Parathyroid adenoma (tissue), 2 donors: Measurements from ENCODE around the gene CATSPER3.

ENCODE experiments used
- H2AFZ ChIP-seq: fragments of 300-600 bp; sonication (generic); one replicate; pipeline ENCODE4 v1.7.0; 2017; ENCODE audit warnings: antibody characterized with exemption, mild to moderate bottlenecking
- H3K27ac ChIP-seq: fragments of 300-600 bp; sonication (generic); one replicate; pipeline ENCODE4 v1.7.0; 2017
- H3K27me3 ChIP-seq: fragments of 300-600 bp; sonication (generic); one replicate; pipeline ENCODE4 v1.7.0; 2017; ENCODE audit warnings: low read length; ENCODE audit not compliant: control insufficient read depth, insufficient read depth
- H3K36me3 ChIP-seq: fragments of 300-600 bp; sonication (generic); one replicate; pipeline ENCODE4 v1.7.0; 2017; ENCODE audit warnings: low read length; ENCODE audit not compliant: control insufficient read depth, insufficient read depth
- H3K4me1 ChIP-seq: fragments of 300-600 bp; sonication (generic); one replicate; pipeline ENCODE4 v1.7.0; 2017; ENCODE audit warnings: control low read depth
- H3K4me2 ChIP-seq: fragments of 300-600 bp; sonication (generic); one replicate; pipeline ENCODE4 v1.7.0; 2017; ENCODE audit warnings: low read length
- H3K4me3 ChIP-seq: fragments of 300-600 bp; sonication (generic); one replicate; pipeline ENCODE4 v1.7.0; 2017; ENCODE audit warnings: low read depth, low read length
- H3K79me2 ChIP-seq: fragments of 300-600 bp; sonication (generic); one replicate; pipeline ENCODE4 v1.7.0; 2017; ENCODE audit warnings: control low read depth
- H3K9ac ChIP-seq: fragments of 300-600 bp; sonication (generic); one replicate; pipeline ENCODE4 v1.7.0; 2017; ENCODE audit warnings: mild to moderate bottlenecking
- H3K9me3 ChIP-seq: fragments of 300-600 bp; sonication (generic); one replicate; pipeline ENCODE4 v1.7.0; 2017; ENCODE audit warnings: low read length; ENCODE audit not compliant: control insufficient read depth
- TF ChIP-seq, protein P1 (sequence below): fragments of 300-600 bp; sonication (generic); IDR thresholded peaks from one replicate; pipeline ENCODE4 v1.7.0; 2017; ENCODE audit warnings: antibody characterized with exemption, mild to moderate bottlenecking
- donor health status: primary hyperparathyroidism.

CATSPER3 gene

DNA sequence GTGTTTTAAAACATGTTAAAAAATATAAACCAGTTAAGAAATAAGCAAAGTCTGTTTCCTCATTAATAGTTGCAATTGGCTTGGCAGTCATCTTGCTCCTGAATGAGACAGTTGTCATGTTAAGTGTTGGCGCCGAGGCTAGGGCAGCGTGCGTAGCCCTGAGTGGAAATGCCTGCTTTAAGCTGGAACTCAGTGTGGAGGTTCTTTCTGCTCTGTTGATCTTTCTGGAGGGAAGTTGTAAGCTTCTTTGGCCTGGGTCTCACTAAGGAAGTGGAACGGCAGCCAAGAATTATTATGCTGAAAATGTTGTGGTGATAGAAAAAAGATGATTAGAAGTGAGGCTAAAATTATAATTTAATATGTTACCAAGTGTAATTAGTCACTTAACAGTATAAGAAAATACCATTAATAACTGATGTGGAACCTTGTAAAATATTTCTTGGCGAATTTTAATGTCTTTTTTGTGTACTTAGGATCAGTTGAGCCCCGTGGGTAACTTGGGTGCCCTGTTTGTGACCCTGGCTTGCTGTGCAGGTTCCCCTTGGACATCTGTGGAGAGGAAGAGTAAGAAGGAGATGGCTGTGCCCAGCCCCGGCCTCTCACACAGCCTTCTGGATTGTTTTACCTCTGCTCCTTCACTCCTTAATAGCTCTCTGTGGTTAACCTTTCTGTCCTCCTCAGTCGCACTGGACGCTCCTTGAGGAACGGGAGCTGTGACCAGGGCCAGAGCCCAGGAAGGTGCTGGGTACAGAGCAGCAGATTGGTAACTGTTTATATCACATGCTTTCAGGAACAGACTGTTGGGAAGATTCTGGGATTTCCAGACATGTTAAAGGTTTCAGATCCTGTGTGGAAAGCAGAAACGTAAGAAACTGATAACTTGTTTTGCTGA is 31.8 kb upstream of the CATSPER3 start:
- H3K27ac ChIP-seq = no peak overlapping the region
- H3K36me3 ChIP-seq = no peaks in the 10 kb centered on the region
- H3K4me1 ChIP-seq = no peaks in the 10 kb centered on the region

DNA sequence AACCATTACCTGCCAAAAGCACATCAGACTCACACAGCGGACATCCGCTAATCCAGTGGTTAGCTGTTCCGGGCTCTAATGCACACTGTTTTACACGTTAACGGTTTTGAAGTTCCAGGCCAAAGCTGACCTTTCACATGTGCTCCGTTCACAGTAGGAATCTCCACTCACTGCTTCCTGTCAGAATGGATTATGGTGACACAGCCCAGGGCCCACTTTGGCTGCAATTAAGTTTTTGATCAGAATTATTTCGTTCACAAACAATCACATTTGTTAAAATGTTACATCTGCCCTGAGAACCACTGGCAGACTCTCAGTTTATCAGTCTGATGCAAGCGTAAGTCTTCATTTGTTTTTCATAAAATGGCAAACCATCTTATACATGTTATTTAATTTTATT is 30.2 kb upstream of the CATSPER3 start:
- H3K27ac ChIP-seq = no peak overlapping the region
- H3K79me2 ChIP-seq = no peaks in the 10 kb centered on the region
- H3K9me3 ChIP-seq = no peaks in the 10 kb centered on the region
- H3K4me3 ChIP-seq = no peak overlapping the region
- no peaks in the 10 kb centered on the region for H3K27me3 ChIP-seq
- no peaks in the 10 kb centered on the region for H3K36me3 ChIP-seq
- TF ChIP-seq, protein P1, sequence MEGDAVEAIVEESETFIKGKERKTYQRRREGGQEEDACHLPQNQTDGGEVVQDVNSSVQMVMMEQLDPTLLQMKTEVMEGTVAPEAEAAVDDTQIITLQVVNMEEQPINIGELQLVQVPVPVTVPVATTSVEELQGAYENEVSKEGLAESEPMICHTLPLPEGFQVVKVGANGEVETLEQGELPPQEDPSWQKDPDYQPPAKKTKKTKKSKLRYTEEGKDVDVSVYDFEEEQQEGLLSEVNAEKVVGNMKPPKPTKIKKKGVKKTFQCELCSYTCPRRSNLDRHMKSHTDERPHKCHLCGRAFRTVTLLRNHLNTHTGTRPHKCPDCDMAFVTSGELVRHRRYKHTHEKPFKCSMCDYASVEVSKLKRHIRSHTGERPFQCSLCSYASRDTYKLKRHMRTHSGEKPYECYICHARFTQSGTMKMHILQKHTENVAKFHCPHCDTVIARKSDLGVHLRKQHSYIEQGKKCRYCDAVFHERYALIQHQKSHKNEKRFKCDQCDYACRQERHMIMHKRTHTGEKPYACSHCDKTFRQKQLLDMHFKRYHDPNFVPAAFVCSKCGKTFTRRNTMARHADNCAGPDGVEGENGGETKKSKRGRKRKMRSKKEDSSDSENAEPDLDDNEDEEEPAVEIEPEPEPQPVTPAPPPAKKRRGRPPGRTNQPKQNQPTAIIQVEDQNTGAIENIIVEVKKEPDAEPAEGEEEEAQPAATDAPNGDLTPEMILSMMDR = no peak
- H3K4me1 ChIP-seq = no peaks in the 10 kb centered on the region
- no peak overlapping the region for H2AFZ ChIP-seq
- H3K4me2 ChIP-seq = no peak overlapping the region
- H3K9ac ChIP-seq = no peak overlapping the region

More for the DNA sequence above, 31.8 kb upstream of the CATSPER3 start:
- Histone ChIP-seq H3K4me2 (no peak overlapping the region), H3K9ac (no peak overlapping the region), H3K27me3 (no peaks in the 10 kb centered on the region), H3K79me2 (no peaks in the 10 kb centered on the region), H3K9me3 (no peaks in the 10 kb centered on the region), H2AFZ (no peak overlapping the region), H3K4me3 (no peak overlapping the region)
- TF ChIP-seq, protein P1 = no peak

DNA sequence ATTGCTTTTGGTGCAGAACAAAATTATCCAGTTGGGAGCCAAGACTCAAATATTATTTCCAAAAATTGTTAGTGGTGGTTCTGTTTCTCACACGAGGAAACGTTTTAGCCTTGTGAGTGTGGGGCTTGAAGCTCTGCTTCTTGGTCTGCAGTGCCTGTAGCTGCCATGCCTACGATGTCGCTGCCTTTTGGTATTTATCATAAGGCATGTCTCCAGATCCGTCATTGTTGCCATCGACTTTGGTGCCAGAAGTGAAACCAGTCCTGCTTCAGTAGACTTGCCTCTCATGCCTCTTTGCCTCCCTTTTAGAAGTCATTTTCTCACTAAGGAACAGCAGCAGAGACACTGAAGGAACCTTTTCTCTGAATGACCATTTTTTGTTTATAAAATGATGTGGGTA is 29.7 kb upstream of the CATSPER3 start:
- Histone ChIP-seq H3K9me3 (no peaks in the 10 kb centered on the region), H3K27ac (no peak overlapping the region)
- TF ChIP-seq, protein P1 = no peak

DNA sequence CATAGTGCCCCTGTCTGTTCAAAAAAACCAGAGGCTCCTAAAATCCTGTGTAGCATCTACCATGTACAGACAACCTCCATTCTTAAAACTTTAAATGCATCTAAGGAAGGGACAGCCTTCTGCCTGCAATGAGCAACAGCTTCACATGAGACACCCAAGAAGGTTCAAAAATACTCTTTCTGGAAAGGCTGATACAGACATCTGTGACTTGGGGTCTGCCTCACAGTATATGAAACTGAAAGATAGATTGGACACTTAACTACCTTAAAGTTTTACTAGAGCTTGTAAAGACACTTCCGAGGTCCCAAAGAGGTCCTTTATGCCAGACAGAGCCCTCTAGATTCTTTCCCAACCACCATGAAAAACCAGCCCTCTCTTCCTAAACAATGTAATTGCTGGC is 28.2 kb upstream of the CATSPER3 start:
- no peaks in the 10 kb centered on the region for H3K36me3 ChIP-seq
- no peak overlapping the region for H3K4me3 ChIP-seq
- peaks cover 9% of the 10 kb centered on the region for H3K4me1 ChIP-seq
- H3K4me2 ChIP-seq = no peak overlapping the region
- H3K27ac ChIP-seq = no peak overlapping the region
- no peaks in the 10 kb centered on the region for H3K79me2 ChIP-seq
- H3K27me3 ChIP-seq = no peaks in the 10 kb centered on the region
- TF ChIP-seq, protein P1 = no peak
- H3K9me3 ChIP-seq = no peaks in the 10 kb centered on the region
- no peak overlapping the region for H2AFZ ChIP-seq
- H3K9ac ChIP-seq = no peak overlapping the region

More for the DNA sequence above, 29.7 kb upstream of the CATSPER3 start:
- H3K4me2 ChIP-seq = no peak overlapping the region
- no peaks in the 10 kb centered on the region for H3K79me2 ChIP-seq
- no peak overlapping the region for H3K9ac ChIP-seq
- no peaks in the 10 kb centered on the region for H3K36me3 ChIP-seq
- H3K27me3 ChIP-seq = no peaks in the 10 kb centered on the region
- H2AFZ ChIP-seq = no peak overlapping the region
- no peak overlapping the region for H3K4me3 ChIP-seq
- peaks cover 1% of the 10 kb centered on the region for H3K4me1 ChIP-seq

DNA sequence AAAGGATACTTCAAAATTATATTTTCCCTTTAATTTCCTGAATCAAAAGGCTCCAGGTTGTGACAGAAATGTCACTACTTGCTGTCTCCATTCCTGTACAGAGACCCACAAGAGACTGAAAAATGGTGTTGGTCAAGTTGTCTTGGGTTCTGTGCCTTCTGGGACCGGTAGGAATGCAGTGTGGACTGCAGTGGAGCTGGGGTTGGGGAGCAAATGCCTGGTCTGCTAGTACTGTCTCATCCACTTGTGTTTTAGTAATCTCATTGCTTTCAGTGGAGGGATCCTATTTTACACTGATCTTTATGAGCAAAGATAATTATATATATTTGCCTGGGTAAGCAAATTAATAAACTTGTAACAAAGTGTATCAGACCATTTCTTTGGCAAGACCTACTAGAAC is 24.2 kb upstream of the CATSPER3 start:
- Histone ChIP-seq H3K79me2 (no peaks in the 10 kb centered on the region), H3K9me3 (no peaks in the 10 kb centered on the region), H3K9ac (no peak overlapping the region), H3K36me3 (no peaks in the 10 kb centered on the region), H3K27ac (peak overlapping the region; percentile 42), H3K4me1 (peaks cover 12% of the 10 kb centered on the region), H3K27me3 (no peaks in the 10 kb centered on the region), H3K4me3 (no peak overlapping the region), H2AFZ (no peak overlapping the region), H3K4me2 (peak overlapping the region; percentile 20)
- TF ChIP-seq, protein P1 = no peak
